Fibroblast of the aortic adventitia (primary cell): Measurements from ENCODE around the gene PDZRN4. TPM values are rescaled to one million over a fixed set of nuclear protein-coding genes. Genes with fewer than 3 reads are reported as not detected.
"Not testable (repeated sequence)": the region's sequence is repeated elsewhere in the genome, so short reads cannot be mapped to it uniquely, and the experiment has no call there.

Experiments used
- DNase-seq: peaks from one replicate; pipeline ENCODE4 v3.0.0-alpha.2; 2010; ENCODE audit warnings: low read depth
- H3K4me3 ChIP-seq: 2 replicates; pipeline ENCODE4 v1.5.1; 2011; ENCODE audit warnings: low read depth, mild to moderate bottlenecking, control low read depth, low read length, moderate library complexity
- total RNA-seq: library from RNA; depleted of rRNA; stranded (reverse); fragments of >200 nt; gene quantifications from 2 replicates; pipeline ENCODE4 v1.2.3, GENCODE V29; 2012; ENCODE audit warnings: low replicate concordance
- TF ChIP-seq, protein P1 (sequence below): IDR thresholded peaks from 2 replicates; pipeline ENCODE4 v1.5.1; 2011; ENCODE audit warnings: mild to moderate bottlenecking, low read length, control low read depth, inconsistent platforms; ENCODE audit not compliant: insufficient read depth

PDZRN4 gene
- total RNA-seq, 1 donor: not detected

DNA sequence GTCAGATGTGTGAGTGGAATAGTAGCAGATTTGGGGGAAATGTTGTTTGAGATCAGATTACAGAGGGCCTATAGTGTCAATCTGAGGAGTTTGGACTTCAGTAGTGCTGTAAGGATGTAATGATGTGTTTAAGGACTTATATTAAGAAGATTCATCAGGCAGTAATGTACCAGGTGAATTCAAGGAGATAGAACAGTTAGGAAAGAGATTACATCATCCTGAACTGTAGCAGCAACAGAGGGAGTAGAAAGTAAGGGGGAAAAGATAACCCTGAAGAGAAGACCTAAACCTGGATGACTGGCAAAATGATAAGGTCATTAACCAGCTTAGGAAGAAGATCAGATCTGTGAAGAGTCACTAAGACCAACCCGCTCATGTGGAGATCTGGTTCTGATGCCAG is 349.4 kb downstream of the PDZRN4 start:
- DNase-seq: no peak
- no peak overlapping the region for H3K4me3 ChIP-seq
- TF ChIP-seq, protein P1, sequence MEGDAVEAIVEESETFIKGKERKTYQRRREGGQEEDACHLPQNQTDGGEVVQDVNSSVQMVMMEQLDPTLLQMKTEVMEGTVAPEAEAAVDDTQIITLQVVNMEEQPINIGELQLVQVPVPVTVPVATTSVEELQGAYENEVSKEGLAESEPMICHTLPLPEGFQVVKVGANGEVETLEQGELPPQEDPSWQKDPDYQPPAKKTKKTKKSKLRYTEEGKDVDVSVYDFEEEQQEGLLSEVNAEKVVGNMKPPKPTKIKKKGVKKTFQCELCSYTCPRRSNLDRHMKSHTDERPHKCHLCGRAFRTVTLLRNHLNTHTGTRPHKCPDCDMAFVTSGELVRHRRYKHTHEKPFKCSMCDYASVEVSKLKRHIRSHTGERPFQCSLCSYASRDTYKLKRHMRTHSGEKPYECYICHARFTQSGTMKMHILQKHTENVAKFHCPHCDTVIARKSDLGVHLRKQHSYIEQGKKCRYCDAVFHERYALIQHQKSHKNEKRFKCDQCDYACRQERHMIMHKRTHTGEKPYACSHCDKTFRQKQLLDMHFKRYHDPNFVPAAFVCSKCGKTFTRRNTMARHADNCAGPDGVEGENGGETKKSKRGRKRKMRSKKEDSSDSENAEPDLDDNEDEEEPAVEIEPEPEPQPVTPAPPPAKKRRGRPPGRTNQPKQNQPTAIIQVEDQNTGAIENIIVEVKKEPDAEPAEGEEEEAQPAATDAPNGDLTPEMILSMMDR: no peak

DNA sequence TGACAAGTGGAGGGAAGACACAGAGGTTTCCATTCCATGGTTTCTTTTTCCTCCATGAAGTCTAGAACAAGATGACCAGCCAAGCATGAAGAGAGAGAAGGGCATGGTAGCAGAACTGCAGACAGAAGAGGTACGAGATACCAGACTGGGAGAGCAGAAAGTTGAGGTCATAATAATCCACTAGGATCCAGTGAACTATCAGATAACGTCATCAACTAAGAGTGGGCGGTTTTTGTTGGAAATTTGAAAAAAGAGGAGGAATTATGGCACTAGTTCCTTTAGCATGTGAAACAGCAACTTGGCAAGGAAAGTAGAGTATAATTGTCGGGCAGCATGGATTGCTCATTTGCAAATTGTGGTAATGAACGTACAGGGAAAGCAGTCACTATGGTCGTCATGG is 357.6 kb downstream of the PDZRN4 start:
- TF ChIP-seq, protein P1: no peak
- H3K4me3 ChIP-seq: no peak overlapping the region
- no peak for DNase-seq

DNA sequence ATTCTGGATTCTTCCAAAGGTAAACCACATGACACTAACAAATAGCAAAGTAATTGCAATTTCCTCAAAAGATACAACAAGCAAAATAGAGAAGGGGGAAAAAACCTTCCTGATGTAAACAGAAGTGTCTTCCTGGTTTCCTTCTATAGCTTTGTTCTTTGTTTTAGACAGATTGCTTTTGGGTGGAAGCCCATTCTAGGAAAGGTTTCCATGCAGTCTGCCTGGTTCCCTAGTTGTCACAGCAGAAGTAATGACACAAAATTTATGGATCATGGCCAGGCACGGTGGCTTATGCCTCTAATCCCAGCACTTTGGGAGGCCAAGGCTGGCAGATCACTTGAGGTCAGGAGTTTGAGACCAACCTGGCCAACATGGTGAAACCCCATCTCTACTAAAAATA is 359.0 kb downstream of the PDZRN4 start:
- H3K4me3 ChIP-seq, DNase-seq: not testable (repeated sequence)

DNA sequence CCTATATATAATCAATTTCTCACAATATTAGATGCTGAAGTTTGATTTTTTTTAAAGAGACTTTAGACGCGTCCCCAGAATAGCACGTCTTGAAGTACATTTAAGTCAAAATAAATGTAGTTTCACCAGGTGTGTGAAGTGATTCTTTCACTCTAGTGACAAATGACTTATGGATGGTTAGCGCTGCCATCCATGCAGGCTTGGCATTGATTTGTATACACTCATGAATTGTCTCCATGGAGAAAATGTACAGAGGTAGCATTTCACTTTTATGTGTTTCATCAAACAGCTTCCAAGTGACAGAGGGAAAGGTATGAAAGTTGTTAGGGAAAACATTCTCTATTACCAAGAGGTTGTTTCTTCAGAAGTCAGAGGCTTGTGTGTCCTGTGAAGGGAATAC is 360.8 kb downstream of the PDZRN4 start:
- TF ChIP-seq, protein P1: no peak
- DNase-seq: no peak

DNA sequence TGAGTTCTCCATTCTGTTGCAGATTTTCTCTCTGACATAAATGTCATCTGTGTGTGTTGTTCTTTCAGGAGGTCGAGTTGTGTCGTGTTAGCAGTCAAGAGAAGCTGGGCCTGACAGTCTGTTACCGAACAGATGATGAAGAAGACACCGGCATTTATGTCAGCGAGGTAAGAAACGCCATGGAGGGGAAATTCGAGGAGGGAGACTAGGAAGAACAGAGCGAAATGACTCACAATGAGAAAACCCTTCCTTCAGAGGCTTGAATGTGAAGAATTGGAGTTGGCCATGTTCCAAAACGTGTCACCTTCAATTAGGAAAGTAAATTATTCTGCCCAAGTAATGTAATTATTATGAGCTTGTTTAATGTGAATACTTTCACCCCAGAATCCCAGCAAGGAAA is 364.5 kb downstream of the PDZRN4 start:
- no peak for DNase-seq

More for the DNA sequence above, 360.8 kb downstream of the PDZRN4 start:
- H3K4me3 ChIP-seq: no peak overlapping the region

DNA sequence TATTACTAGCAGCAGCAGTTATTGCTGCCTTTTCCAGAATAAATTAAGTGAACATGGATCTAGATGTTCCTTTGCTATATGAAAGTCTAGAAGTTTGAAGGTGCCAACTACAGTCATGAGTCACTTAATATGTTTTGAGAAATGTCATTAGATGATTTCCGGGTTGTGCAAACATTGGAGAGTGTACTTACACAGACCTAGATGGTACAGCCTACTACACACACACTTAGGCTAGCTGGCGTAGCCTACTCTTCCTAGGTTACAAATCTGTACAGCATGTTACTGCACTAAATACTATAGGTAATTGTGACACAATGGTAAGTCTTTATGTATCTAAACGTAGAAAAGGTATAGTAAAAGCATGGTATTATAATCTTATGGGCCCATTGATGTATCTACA is 368.1 kb downstream of the PDZRN4 start:
- DNase-seq: no peak
- no peak overlapping the region for H3K4me3 ChIP-seq
- TF ChIP-seq, protein P1: no peak

More for the DNA sequence above, 364.5 kb downstream of the PDZRN4 start:
- no peak overlapping the region for H3K4me3 ChIP-seq
- TF ChIP-seq, protein P1: no peak

DNA sequence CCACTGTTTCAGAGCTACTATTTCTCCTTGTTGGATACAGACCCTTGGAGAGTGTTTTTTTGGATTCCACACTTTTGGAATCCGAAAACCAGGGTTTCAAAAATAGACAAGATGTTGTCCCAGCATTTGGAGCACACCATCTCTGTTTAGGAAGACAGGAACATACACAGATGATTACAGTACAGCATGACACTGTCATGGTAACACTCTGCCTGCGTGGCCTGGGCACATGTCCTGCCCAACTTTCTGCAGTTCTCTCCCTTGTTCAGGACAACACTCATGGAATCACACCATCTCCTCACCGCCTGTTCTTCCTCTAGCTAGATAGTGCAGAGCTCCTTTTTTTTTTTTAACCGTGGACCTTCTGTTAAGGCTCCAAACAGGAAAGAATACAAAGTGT is 369.2 kb downstream of the PDZRN4 start:
- no peak for DNase-seq
- TF ChIP-seq, protein P1: no peak
- H3K4me3 ChIP-seq: no peak overlapping the region
